Activated naive CD4-positive, alpha-beta T cell treated with anti-CD3 and anti-CD28 coated beads, Interleukin-2, amount 10 ng/mL, durations not matched to agents 5 hours and 36 hours (primary cell): Measurements from ENCODE around the gene CHKB. TPM values are rescaled to one million over a fixed set of nuclear protein-coding genes. Genes with fewer than 3 reads are reported as not detected.

Experiments
- total RNA-seq, 2 experiments: library from RNA; stranded (reverse); gene quantifications; one replicate each; pipeline ENCODE4 v1.2.3, GENCODE V29; 2021

CHKB gene, protein sequence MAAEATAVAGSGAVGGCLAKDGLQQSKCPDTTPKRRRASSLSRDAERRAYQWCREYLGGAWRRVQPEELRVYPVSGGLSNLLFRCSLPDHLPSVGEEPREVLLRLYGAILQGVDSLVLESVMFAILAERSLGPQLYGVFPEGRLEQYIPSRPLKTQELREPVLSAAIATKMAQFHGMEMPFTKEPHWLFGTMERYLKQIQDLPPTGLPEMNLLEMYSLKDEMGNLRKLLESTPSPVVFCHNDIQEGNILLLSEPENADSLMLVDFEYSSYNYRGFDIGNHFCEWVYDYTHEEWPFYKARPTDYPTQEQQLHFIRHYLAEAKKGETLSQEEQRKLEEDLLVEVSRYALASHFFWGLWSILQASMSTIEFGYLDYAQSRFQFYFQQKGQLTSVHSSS
- total RNA-seq = 100 to 1,000 TPM; 111 to 117 TPM

GRCh38 chr22:50582493-50583293 lies at the start of gene CHKB:
TSS of gene CHKB (minus strand) at chr22:50582849. CDS start at chr22:50582781, 68 bp downstream.

GRCh38 chr22:50627642-50628542 lies 45.2 kb upstream of the CHKB start, which contains the start of gene ARSA:
TSS of gene ARSA (minus strand) at chr22:50628152. CDS start at chr22:50627779, 373 bp downstream.

DNA sequence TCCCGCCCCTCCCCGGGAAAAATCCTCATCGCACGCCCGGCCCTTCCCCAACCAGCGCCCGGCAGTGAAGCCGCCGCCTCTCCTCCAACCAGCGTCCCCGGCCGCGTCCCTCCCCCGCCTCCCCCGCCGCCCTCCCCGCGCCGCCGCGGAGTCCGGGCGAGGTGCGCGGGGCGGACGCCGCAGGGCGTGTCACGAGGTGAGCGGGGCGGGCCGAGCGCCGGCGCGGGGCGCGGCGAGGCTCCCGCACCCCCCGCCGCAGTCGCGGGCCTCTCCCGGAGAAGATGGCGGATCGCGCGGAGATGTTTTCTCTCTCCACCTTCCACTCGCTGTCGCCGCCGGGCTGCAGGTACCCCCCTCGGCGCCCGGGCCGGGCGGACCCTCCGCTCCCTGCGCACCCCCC lies 17.9 kb upstream of the CHKB start, which contains the start of gene MAPK8IP2:
Gene MAPK8IP2, plus strand, starts transcription at position 256 of the 400 bp plus-strand sequence. Its CDS starts 26 bp downstream, at position 282.

DNA sequence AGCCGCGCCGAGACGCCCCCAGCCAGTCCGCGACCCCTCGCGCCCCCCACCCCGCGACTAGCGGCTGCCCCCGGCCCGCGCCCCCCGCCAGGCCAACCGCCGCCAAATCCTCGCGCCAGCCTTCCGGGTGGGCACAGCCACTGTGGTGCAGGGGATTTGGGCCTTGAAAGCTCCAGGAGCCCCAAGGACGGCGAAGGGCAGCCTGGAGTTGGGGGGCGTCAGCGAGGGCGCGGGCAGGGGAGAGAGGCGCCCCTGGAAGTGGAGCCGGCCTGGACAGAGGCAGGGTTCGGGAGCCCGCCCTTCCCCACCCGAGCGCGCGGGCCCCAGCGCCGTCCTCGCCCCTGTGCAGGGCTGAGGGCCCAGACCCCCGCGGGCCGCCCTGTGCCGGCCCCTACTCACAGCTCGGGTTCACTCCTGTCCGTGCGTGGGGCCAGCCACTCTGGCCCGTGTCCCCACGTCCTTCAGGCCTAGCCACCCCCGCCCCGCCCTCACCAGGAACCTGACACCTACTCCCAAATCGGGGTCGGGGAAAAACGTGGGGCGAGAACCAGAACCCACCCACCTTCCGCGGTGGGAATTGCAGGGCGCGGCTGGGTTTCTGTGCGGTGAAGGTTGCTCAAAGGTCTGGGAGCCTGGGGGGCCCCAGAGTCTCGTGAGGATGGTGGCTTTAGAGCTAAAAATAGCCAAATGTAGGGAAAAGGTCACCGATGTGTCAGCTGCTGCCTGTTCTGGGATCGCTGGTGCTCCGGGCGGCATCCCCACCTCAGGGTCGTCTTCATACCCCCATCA lies 4.5 kb downstream of the CHKB start, which contains the start of gene CPT1B:
Gene CPT1B, minus strand, starts transcription at position 441 of the 789 bp plus-strand sequence. CDS start 512 bp downstream, outside the sequence.

DNA sequence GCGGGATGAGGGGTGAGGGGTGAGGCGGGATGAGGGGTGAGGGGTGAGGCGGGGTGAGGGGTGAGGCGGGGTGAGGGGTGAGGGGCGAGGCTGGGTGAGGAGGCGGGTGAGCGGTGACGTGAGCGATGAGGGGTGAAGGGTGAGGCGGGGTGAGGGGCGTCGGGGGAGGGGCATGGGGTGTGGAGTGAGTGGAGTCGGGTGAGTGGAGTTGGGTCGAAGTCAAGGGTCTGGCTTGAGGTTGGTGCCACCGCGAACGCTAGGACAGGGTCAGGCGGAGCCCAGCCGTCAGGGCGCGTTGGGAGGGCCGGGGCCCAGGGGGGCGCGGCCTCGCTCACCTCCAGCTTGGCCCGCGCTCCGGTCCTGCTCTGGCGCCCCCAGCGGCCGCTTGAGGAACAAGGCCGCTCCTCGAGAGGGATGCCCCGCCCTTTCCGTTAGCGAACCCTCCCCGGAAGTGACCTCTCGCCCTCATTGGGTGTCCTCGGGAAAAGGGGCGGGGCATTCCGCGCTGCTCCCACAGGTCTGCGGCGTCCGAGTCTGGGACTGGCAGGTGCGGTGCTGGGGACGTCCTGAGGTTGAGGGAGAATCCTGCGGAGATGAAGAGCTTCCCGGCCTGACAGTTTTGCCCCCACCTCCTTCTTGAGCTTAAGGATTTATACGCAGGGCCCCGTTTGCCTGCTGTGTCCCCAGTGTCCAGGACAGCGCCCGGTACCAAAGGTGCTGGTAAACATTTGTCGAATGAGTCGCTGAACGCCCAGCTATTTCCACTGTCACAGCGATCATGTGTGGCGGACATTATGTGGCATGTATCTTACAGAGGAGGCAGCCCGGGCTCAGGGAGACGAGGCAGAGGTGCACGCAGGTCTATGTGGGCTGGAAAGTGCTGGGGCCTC lies 19.9 kb downstream of the CHKB start, which contains the start of gene SYCE3:
Gene SYCE3, minus strand, starts transcription at position 397 of the 890 bp plus-strand sequence. CDS start 6,514 bp downstream, outside the sequence.

GRCh38 chr22:50545522-50546325 lies 36.9 kb downstream of the CHKB start, which contains the start of gene KLHDC7B:
TSS of gene KLHDC7B (plus strand) at chr22:50545899. CDS start at chr22:50546244, 345 bp downstream.

DNA sequence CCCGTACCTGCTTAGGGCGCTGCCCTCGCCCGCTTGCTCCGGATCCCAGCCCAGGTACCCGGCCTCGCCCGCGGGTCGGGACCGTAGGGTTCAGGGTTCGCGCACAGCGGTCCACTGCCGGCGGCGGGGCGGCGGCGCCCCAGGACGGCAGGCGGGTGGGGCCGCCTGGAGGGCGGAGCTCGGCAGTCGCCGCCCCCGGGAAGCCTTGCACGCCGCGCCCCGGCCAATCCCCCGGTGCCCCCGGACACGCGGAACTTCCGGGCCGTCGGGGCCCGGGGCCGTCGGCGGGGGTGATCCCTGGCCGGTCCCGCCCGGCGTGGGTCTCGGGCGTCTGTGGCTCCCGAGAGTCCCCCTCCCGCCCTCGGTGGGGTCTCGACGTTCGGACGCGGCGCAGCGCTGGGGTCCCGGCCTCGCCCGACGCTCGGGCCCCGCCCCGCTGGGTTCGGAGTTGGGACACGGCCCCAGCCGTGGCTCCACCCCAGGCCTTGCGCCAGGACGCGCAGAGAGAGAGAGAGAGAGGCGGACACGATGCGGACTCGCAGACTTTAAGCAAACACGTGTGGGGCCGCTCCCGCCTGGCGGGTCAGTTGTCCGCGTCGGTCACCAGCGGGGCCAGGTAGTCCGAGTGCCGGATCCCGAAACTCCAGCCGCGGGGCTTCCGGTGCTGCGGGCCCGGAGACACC lies 52.6 kb downstream of the CHKB start, which contains the start of gene TYMP:
Gene TYMP, minus strand, starts transcription at position 116 of the 683 bp plus-strand sequence. CDS start 303 bp downstream, outside the sequence.

Other genes with a start within 250 kb of the CHKB start
- 10 to 100 TPM; 54.5 to 60.9 TPM for gene PPP6R2, start 239.5 kb downstream of the CHKB start, total RNA-seq
- 100 to 1,000 TPM; 174 to 186 TPM for gene SBF1, start 107.8 kb downstream of the CHKB start, total RNA-seq
- 1 to 10 TPM; 4.6 to 6.1 TPM for gene ADM2, start 101.3 kb downstream of the CHKB start, total RNA-seq
- gene MIOX, start 96.0 kb downstream of the CHKB start, total RNA-seq = not detected
- gene LMF2, start 75.1 kb downstream of the CHKB start, total RNA-seq = 100 to 1,000 TPM; 106 to 107 TPM
- gene NCAPH2, start 74.6 kb downstream of the CHKB start, total RNA-seq = 10 to 100 TPM; 83.5 to 88.7 TPM
- gene SCO2, start 57.3 kb downstream of the CHKB start, total RNA-seq = 10 to 100 TPM in 1 of 2 experiments, 1 to 10 TPM in 1; 3.8 to 11.7 TPM
- 10 to 100 TPM; 39.2 to 41.7 TPM for gene TYMP, start 52.8 kb downstream of the CHKB start, total RNA-seq
- gene KLHDC7B, start 37.0 kb downstream of the CHKB start, total RNA-seq = 1 to 10 TPM; 6.4 to 7.6 TPM
- gene SYCE3, start 19.9 kb downstream of the CHKB start, total RNA-seq = not detected
- gene CPT1B, start 4.4 kb downstream of the CHKB start, total RNA-seq = 10 to 100 TPM; 54.9 to 59.9 TPM
- gene MAPK8IP2, start 17.9 kb upstream of the CHKB start, total RNA-seq = under 1 TPM; 0.12 to 0.28 TPM
- 10 to 100 TPM; 56.8 to 59.1 TPM for gene ARSA, start 45.3 kb upstream of the CHKB start, total RNA-seq
- gene SHANK3, start 90.0 kb upstream of the CHKB start, total RNA-seq = not detected
- gene ACR, start 155.4 kb upstream of the CHKB start, total RNA-seq = not detected
- 10 to 100 TPM; 25.8 to 28.2 TPM for gene RABL2B, start 200.8 kb upstream of the CHKB start, total RNA-seq